ENCODE measurements around the gene KCNMA1. TPM values are rescaled to one million over a fixed set of nuclear protein-coding genes. Genes with fewer than 3 reads are reported as not detected.

Gene KCNMA1
- total RNA-seq, 1 experiment from 2014 or later: 1.8 TPM

DNA sequence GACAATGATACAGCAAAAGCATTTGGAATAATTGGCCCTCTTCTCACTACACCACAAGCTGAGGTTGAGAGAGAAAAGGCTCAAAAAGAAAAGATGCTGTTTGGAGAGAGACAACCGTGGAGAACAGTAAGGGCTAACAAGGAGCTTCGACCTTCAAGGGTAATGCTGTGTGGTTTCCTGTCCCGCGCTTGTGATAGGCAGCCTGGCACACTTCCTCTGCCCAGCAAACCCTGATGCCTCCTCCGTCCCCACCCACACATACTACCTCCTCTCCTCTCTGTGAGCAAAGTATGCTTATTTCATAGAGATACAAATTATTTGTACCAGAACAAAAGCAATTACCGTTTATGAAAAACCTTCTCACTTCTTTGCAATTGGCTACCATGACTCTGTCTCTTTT is 755.4 kb downstream of the KCNMA1 start:
- Histone ChIP-seq H3K4me3 (no peak overlapping the region), H3K9me3 (replicated peaks) (no peaks in the 10 kb centered on the region), H3K4me1 (replicated peaks) (no peaks in the 10 kb centered on the region), H3K36me3 (no peaks in the 10 kb centered on the region), H3K27me3 (replicated peaks) (no peaks in the 10 kb centered on the region), H3K27ac (no peak overlapping the region)
- DNase-seq (ENCODE audit: low read depth in 1 of 2, low spot score in 2 of 2): no peak

GRCh38 chr10:76881477-76882220 is 756.0 kb downstream of the KCNMA1 start:
- no peak for DNase-seq (ENCODE audit: low read depth in 1 of 2, low spot score in 2 of 2)
- Histone ChIP-seq H3K27ac (no peak overlapping the region), H3K4me3 (no peak overlapping the region), H3K9me3 (replicated peaks) (no peaks in the 10 kb centered on the region), H3K36me3 (no peaks in the 10 kb centered on the region), H3K27me3 (replicated peaks) (no peaks in the 10 kb centered on the region), H3K4me1 (replicated peaks) (no peaks in the 10 kb centered on the region)

- Histone ChIP-seq H3K4me1 (replicated peaks) (no peaks in the 10 kb centered on the region), H3K4me3 (no peak overlapping the region), H3K9me3 (replicated peaks) (no peaks in the 10 kb centered on the region), H3K27ac (no peak overlapping the region), H3K36me3 (no peaks in the 10 kb centered on the region), H3K27me3 (replicated peaks) (no peaks in the 10 kb centered on the region)
- DNase-seq (ENCODE audit: low read depth in 1 of 2, low spot score in 2 of 2): no peak
These were observed 756.7 kb downstream of the KCNMA1 start for GRCh38 chr10:76880931-76881330.

DNA sequence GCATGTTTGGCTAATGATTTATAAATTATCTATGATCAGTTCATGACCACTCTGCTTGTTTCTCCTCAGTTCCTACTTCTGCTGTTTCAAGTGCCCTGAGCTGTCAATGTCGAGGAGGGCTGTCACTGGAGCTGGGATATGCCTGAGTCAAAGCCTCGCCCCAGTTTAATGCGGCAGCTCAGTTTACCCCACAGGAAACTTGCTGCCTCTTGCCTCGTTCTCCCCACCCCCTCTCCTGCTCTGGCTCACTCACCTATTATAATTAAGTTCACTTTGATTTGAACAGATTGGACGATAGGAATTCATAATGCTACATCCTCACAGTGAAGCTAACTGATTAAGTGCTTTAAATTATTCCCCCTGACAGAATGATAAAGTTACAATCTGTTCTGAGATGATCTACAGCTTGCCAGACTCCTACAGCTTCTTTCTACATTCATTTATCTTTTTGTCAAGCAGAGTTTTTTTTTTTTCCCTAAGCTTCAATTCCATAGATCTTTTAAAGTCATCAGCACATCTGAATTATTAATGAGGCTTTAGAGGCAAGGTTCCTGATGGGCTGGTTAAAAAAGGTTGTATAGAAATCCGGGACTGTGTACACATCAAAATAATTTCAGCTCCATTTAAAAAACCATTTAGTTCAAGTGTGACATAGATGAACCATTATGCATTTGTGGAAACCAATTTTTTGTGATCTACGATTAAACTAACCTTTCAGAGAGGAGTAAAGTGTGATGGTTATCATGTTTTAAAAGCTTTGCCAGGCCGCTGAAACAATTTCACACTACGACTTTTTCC is 758.3 kb downstream of the KCNMA1 start:
- no peak overlapping the region for H3K27ac ChIP-seq
- no peaks in the 10 kb centered on the region for H3K9me3 ChIP-seq (replicated peaks)
- H3K4me1 ChIP-seq (replicated peaks): no peaks in the 10 kb centered on the region
- H3K36me3 ChIP-seq: no peaks in the 10 kb centered on the region
- DNase-seq (ENCODE audit: low read depth in 1 of 2, low spot score in 2 of 2): no peak
- H3K4me3 ChIP-seq: no peak overlapping the region
- no peaks in the 10 kb centered on the region for H3K27me3 ChIP-seq (replicated peaks)

GRCh38 chr10:76878514-76878913 is 759.1 kb downstream of the KCNMA1 start:
- no peak for DNase-seq (ENCODE audit: low read depth in 1 of 2, low spot score in 2 of 2)
- H3K36me3 ChIP-seq: no peaks in the 10 kb centered on the region
- H3K27ac ChIP-seq: no peak overlapping the region
- no peaks in the 10 kb centered on the region for H3K4me1 ChIP-seq (replicated peaks)
- no peaks in the 10 kb centered on the region for H3K27me3 ChIP-seq (replicated peaks)
- no peaks in the 10 kb centered on the region for H3K9me3 ChIP-seq (replicated peaks)
- no peak overlapping the region for H3K4me3 ChIP-seq

- DNase-seq (ENCODE audit: low read depth in 1 of 2, low spot score in 2 of 2): no peak
- Histone ChIP-seq H3K4me1 (replicated peaks) (no peaks in the 10 kb centered on the region), H3K4me3 (no peak overlapping the region), H3K27ac (no peak overlapping the region), H3K36me3 (no peaks in the 10 kb centered on the region), H3K27me3 (replicated peaks) (no peaks in the 10 kb centered on the region), H3K9me3 (replicated peaks) (no peaks in the 10 kb centered on the region)
These were observed 762.7 kb downstream of the KCNMA1 start for GRCh38 chr10:76874896-76875295.

DNA sequence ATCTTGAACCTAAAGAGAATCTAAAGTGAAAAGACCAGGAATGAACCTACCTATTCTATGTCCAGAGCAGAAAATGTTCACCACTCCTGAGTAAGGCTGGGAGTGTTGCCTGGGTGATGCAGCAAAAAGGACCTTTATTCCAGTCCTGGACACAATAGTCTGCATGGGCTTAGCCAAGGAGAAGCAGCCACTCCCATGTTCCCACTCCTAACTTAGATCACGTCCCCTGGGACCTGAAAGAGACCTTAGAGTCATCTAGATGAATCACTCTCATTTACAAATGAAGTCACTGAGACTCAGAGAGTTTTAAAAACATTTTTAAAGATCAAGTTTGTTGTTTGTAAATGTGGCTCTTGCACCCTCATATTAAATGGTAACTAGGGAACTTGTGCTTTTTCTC is 763.4 kb downstream of the KCNMA1 start:
- no peak for DNase-seq (ENCODE audit: low read depth in 1 of 2, low spot score in 2 of 2)
- Histone ChIP-seq H3K4me3 (no peak overlapping the region), H3K27me3 (replicated peaks) (no peaks in the 10 kb centered on the region), H3K27ac (no peak overlapping the region), H3K36me3 (no peaks in the 10 kb centered on the region), H3K4me1 (replicated peaks) (no peaks in the 10 kb centered on the region), H3K9me3 (replicated peaks) (no peaks in the 10 kb centered on the region)

- Histone ChIP-seq H3K4me1 (replicated peaks) (no peaks in the 10 kb centered on the region), H3K27ac (no peak overlapping the region), H3K9me3 (replicated peaks) (no peaks in the 10 kb centered on the region), H3K36me3 (no peaks in the 10 kb centered on the region), H3K4me3 (no peak overlapping the region), H3K27me3 (replicated peaks) (no peaks in the 10 kb centered on the region)
- DNase-seq (ENCODE audit: low read depth in 1 of 2, low spot score in 2 of 2): no peak
These were observed 765.8 kb downstream of the KCNMA1 start for GRCh38 chr10:76871697-76872295.

DNA sequence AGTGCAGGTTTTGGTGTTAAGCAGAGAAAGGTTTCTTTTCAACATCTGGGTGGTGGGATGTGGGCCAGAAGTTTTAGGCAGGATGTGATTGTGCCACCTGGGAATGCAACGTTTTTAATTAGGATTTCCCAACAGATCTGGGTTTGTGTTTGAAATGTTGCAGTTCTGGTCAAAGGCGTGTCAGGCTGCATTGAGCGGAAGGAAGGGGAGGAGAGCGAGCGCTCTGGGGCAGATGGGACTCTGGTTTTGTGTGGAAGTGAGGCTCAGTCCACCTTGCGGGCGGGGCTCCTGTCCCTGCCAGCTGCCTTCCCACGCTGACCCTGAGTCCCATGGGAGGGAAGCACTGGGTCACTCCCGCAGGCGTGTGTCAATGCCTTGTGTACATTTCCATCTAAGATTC is 767.7 kb downstream of the KCNMA1 start:
- H3K36me3 ChIP-seq: no peaks in the 10 kb centered on the region
- H3K4me1 ChIP-seq (replicated peaks): no peaks in the 10 kb centered on the region
- no peaks in the 10 kb centered on the region for H3K9me3 ChIP-seq (replicated peaks)
- no peak overlapping the region for H3K4me3 ChIP-seq
- H3K27ac ChIP-seq: no peak overlapping the region
- H3K27me3 ChIP-seq (replicated peaks): no peaks in the 10 kb centered on the region
- DNase-seq (ENCODE audit: low read depth in 1 of 2, low spot score in 2 of 2): no peak

- Histone ChIP-seq H3K36me3 (no peaks in the 10 kb centered on the region), H3K4me3 (no peak overlapping the region), H3K27ac (no peak overlapping the region), H3K4me1 (replicated peaks) (no peaks in the 10 kb centered on the region), H3K27me3 (replicated peaks) (no peaks in the 10 kb centered on the region), H3K9me3 (replicated peaks) (no peaks in the 10 kb centered on the region)
- no peak for DNase-seq (ENCODE audit: low read depth in 1 of 2, low spot score in 2 of 2)
These were observed 769.3 kb downstream of the KCNMA1 start for GRCh38 chr10:76868098-76868977.

GRCh38 chr10:76866841-76867586 is 770.6 kb downstream of the KCNMA1 start:
- H3K27ac ChIP-seq: no peak overlapping the region
- no peaks in the 10 kb centered on the region for H3K36me3 ChIP-seq
- no peaks in the 10 kb centered on the region for H3K27me3 ChIP-seq (replicated peaks)
- no peak for DNase-seq (ENCODE audit: low read depth in 1 of 2, low spot score in 2 of 2)
- no peaks in the 10 kb centered on the region for H3K9me3 ChIP-seq (replicated peaks)
- H3K4me1 ChIP-seq (replicated peaks): no peaks in the 10 kb centered on the region
- no peak overlapping the region for H3K4me3 ChIP-seq

GRCh38 chr10:76864922-76865321 is 772.7 kb downstream of the KCNMA1 start:
- H3K9me3 ChIP-seq (replicated peaks): no peaks in the 10 kb centered on the region
- DNase-seq (ENCODE audit: low read depth in 1 of 2, low spot score in 2 of 2): no peak
- H3K4me3 ChIP-seq: no peak overlapping the region
- H3K27me3 ChIP-seq (replicated peaks): no peaks in the 10 kb centered on the region
- no peak overlapping the region for H3K27ac ChIP-seq
- H3K36me3 ChIP-seq: no peaks in the 10 kb centered on the region
- no peaks in the 10 kb centered on the region for H3K4me1 ChIP-seq (replicated peaks)

DNA sequence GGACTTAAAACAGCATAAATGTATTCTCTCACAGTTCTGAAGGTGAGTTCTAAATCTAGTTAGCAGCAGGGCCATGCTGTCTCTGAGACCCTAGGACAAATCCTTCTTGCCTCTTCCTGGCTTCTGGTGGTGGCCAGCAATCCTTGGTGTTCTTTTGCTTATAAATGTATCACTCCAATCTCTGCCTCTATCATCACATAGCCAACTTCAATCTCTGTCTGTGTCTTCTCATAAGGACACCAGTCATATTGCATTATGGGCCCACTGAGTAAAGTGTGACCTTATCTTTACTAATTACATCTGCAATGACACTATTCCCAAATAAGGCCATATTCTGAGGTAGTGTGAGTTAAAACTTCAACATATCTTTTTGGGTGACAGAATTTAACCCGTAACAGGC is 778.9 kb downstream of the KCNMA1 start:
- Histone ChIP-seq H3K4me1 (replicated peaks) (no peaks in the 10 kb centered on the region), H3K36me3 (no peaks in the 10 kb centered on the region), H3K9me3 (replicated peaks) (no peaks in the 10 kb centered on the region), H3K4me3 (no peak overlapping the region), H3K27ac (no peak overlapping the region), H3K27me3 (replicated peaks) (no peaks in the 10 kb centered on the region)
- no peak for DNase-seq (ENCODE audit: low read depth in 1 of 2, low spot score in 2 of 2)

All from SJSA1 (cell line).